ENCODE results near the gene MTCL1. TPM values are rescaled to one million over a fixed set of nuclear protein-coding genes. Genes with fewer than 3 reads are reported as not detected.

Gene MTCL1
- total and polyA plus RNA-seq, 9 of the 15 experiments (the other 6 are each of a cell fraction or from before 2014, with no cell fraction given), result 0.21 to 7.4 (median 3.7) TPM

- TF ChIP-seq CHD7 (IDR thresholded peaks at IDR 0.05; ENCODE audit: low read depth, low read length), result no peak
- 0 out of 2 replicates have a peak, but pooled peaks have one; percentile 18 for TF ChIP-seq ETV1 (tag; conservative IDR thresholded peaks at IDR 0.05; ENCODE audit: low read depth)
- TF ChIP-seq ZNF507 (tag; conservative IDR thresholded peaks at IDR 0.05), result no peak
- TF ChIP-seq TOE1 (IDR thresholded peaks at IDR 0.05; ENCODE audit: borderline replicate concordance), result no peak
- TF ChIP-seq TOE1 (CRISPR knock-in tag; IDR thresholded peaks at IDR 0.05; ENCODE audit: borderline replicate concordance, low read depth), result no peak
- TF ChIP-seq MXI1 (IDR thresholded peaks at IDR 0.05; ENCODE audit: low read depth, low read length), result no peak
- no peak for TF ChIP-seq GATAD2B (IDR thresholded peaks at IDR 0.05; ENCODE audit: borderline replicate concordance)
- TF ChIP-seq NRF1 (conservative IDR thresholded peaks at IDR 0.05 in 1 of 2, IDR thresholded peaks at IDR 0.05 in 1 of 2), result peak; percentile 84 to 86
- no peak for TF ChIP-seq NEUROD1 (IDR thresholded peaks at IDR 0.05; ENCODE audit: borderline replicate concordance, low read depth, low read length, partially characterized antibody)
- no peak for TF ChIP-seq CGGBP1 (CRISPR knock-in tag; IDR thresholded peaks at IDR 0.05)
- TF ChIP-seq DNMT1 (IDR thresholded peaks at IDR 0.05), result no peak
- TF ChIP-seq TBP (optimal IDR thresholded peaks at IDR 0.05; ENCODE audit: low read depth, low read length), result no peak
- 0 out of 2 replicates have a peak, but pooled peaks have one; percentile 33 for TF ChIP-seq PREB (CRISPR knock-in tag; IDR thresholded peaks at IDR 0.05)
- no peak for TF ChIP-seq C11orf30 (IDR thresholded peaks at IDR 0.05; ENCODE audit: low read depth)
Measured at GRCh38 chr18:8704361-8705237, 757 bp upstream of the MTCL1 start (continued).

All from K562 (cell line).